ENCODE measurements around the gene GDF7. TPM values are rescaled to one million over a fixed set of nuclear protein-coding genes. Genes with fewer than 3 reads are reported as not detected.

GDF7 gene
- total RNA-seq, 1 donor from 2014 or later: 11.1 TPM

DNA sequence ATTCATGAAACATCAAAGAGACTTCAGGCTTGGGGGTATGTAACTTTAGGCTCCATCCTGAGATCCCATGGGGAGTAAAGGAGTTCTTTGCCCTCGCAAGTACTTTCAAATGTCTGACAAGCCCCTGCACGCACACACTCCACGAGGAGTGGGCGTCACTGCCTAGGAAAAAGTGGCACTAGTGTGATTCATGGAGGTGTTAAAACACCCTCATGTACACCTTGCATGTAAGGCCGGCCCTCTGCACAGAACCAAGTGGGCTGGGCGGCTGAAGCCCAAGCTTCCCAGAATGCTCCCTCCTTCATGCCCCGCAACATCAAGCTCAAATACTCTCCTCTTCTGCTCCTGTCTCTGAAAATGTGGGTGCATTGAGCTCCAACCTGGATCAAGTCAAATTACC, 23.9 kb upstream of the GDF7 start:
- no peak for DNase-seq (ENCODE audit: low read depth, low spot score)

DNA sequence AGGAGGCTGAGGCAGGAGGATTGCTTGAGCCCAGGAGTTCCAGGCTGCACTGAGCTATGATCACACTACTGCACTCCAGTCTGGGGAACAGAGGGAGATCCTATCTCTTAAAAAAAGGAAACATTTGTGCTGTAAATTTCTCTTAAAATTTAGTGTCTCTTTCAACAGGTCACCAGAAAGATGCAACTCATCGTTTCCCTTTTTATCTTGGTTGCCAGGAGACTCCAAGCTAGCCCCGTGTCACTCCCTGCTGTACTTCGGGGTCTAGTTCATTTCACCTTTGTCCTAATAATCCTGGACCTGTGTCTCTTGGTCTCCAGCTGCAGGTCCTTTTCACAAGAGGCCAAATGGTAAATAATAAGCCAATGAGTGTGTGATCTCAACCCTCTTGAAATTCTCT, 23.1 kb upstream of the GDF7 start:
- DNase-seq (ENCODE audit: low read depth, low spot score): no peak

DNA sequence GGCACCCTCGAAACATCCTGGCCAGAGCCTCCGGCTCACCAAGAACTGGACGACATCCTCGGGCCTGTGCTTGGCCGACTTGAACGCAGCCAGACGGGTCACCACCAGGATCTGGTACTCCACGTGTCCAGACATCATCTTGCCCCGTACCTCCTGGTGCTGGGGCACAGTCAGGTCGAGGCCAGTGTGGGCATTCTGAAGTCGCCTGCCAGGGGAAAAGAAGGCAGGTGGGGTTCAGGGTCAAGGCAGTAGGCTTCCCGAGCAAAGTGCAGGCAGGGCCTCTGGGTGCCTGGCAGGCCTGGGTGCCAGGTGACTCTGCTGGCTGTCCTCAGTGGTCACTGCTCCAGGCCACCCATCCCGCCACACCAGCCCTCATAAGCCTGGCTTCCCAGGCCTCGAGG, 21.6 kb upstream of the GDF7 start:
- DNase-seq (ENCODE audit: low read depth, low spot score): no peak

DNA sequence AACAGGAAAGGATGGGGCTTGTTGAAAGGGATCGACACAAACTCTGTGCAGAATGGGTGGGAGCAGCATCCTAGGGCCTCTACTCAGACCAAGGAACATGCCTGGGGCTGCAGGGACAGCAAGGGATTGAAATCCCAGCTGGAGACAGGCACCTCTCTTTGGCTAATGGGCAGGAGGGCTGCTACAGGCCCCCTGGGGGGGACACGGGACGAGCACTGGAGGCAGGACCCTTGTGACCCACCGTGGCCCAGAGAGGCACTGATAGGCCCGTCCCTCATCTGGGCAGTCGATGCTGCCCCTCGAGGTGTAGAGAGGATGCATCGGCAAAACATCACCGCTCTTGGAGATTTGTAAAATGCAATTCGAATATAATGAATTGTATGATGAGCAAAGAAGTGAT, 21.2 kb upstream of the GDF7 start:
- no peak for DNase-seq (ENCODE audit: low read depth, low spot score)

DNA sequence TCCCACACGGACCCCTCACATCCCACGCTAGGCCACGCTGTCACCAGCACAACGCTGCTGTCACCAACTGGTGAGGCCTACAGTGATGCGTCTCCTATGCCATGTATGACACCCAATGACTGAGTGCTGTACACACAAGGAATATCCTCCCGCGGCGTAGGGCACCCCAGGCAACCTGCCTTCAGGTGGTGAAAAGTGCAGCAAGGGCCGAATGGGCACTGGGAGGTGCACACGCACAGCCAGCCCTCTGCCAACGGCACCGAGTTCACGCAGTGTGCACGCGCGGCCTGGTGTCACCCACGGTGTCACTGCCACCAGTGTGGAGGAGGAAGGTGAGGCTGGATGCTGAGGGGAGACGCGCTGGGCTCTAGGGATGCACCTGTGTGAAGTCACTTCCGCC, 20.5 kb upstream of the GDF7 start:
- DNase-seq (ENCODE audit: low read depth, low spot score): no peak

DNA sequence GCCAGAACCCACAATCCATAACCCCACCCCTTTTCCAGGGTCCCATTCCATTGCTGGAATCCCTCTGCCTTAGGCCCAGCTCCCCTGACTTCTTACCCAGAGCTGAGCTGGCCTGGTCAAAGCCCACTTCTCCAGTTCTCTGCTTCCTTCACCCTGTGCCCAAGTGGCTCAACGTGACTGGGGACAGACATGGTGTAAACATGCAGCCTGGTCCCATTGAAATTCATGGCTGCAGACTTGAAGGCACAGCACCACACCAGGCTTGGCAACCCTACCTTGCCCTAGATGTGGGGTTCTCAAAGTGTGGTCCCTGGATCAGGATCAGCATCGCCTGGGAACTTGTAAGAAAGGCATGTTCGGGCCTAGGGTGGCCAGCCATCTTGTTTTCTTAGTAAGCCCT, 19.7 kb upstream of the GDF7 start:
- DNase-seq (ENCODE audit: low read depth, low spot score): no peak

DNA sequence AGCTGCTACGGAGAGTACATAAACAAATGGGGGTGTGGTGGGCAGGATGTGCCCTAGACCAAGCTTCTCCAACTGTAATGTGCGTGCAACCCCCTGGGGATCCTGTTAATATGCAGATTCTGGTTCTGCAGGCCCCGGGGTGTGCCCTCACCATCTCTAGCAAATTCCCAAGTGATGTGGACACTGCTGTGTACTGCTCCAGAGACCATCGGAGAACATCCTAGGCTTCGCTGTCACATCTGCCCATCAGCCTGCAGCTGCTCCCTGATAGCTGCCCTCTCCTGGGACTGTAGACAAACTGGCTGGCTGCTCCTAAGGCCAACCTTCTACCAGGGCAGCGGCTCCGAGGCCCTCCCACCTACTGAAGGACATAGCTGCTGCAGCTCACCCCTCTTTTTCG, 19.2 kb upstream of the GDF7 start:
- no peak for DNase-seq (ENCODE audit: low read depth, low spot score)

DNA sequence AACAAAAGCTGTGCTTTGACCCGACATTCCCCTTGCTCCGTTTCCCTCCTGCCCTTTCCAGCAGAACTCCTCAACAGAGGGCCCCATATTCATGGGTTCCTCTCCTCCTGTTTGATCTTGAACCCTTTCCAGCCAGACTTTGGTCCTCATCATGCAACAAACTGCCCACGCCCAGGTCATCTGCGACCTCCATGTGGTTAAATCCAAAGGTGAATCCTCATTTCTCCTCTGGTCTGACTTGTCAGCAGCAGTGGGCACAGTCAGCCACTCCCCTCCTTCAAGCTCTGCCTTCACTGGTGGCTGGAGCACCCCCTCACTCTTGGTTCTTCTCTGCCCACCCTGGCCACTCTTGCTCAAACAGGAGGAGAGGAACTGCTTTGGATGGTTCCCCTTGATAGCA, 18.7 kb upstream of the GDF7 start:
- DNase-seq (ENCODE audit: low read depth, low spot score): no peak

DNA sequence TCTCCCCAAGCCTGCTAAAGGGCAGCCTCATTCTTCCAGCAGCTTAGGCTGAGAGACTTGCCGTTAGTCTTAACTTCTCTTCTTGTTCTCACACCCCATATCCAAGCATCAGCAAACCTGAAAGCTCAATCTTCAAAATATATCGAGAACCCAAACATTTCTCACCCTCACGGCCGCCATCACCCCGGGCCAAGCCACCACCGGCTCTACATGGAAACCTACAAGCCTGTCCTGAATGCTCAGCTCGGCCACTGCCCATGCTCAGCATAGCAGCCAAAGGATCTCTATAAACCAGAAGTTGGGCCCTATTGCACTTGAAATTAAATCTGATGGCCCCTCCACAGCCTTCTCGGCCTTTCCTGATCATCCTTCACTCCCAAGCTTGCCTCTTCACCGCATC, 18.1 kb upstream of the GDF7 start:
- DNase-seq (ENCODE audit: low read depth, low spot score): no peak

DNA sequence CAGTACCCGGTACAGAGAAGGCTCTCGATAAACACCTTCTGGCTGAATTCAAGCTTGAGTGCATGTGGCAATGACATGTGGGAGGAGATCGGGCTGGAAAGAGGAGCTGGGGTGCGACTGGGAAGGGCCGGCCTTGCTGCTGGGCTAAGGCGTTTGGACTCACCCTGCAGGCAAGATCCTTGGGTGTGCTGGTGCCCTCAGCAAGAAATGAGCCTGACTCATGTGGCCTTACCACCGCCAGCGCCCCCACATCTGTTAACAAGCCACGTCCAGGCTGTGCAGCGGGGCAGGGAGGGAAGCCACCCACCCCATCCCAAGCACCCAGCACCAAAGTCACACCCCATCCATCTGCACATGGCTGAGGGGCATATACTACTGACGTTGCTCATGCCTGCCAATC, 17.4 kb upstream of the GDF7 start:
- no peak for DNase-seq (ENCODE audit: low read depth, low spot score)

DNA sequence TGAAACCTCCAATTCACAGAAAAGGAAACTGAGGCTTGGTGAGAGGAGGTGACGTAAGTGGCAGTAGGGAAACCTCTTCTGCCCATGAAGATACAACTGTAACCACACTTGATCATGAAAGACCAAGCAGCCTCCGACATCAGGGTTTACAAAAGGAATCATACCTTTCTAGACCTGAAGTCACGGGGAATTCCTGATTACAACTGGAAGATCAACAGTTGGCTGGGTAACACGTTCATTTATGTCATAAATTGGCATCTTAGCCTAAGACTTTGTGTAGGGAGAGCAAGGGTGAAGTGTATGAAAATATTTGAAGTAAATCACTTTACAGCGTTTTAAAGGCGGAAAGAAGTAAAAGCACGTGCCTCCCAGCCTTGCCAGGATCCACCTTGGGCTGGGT, 17.0 kb upstream of the GDF7 start:
- DNase-seq (ENCODE audit: low read depth, low spot score): no peak

DNA sequence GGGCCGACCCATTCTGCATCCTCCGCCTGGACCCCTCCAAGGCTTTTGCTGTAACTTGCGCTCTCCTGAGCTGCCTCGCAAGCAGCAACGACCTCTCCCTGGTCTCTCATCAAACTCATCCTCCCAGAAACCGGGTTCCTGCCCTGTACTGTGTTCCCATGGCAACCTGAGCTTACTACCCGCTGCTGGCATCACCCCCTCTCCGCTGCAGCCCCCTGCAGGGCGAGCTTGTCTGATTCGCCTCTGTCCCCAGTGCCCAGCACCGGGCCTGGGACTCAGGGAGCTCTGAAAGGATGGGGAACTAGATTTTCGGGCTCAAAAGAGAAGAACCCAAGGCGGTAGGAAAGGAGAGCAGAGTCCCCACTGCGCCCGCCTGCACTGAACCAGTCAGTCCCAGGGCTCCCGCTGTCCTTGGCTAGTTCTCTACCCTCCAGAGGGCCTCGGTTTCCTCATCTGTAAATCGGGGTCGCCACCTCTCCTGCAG, 16.5 kb upstream of the GDF7 start:
- DNase-seq (ENCODE audit: low read depth, low spot score): no peak

DNA sequence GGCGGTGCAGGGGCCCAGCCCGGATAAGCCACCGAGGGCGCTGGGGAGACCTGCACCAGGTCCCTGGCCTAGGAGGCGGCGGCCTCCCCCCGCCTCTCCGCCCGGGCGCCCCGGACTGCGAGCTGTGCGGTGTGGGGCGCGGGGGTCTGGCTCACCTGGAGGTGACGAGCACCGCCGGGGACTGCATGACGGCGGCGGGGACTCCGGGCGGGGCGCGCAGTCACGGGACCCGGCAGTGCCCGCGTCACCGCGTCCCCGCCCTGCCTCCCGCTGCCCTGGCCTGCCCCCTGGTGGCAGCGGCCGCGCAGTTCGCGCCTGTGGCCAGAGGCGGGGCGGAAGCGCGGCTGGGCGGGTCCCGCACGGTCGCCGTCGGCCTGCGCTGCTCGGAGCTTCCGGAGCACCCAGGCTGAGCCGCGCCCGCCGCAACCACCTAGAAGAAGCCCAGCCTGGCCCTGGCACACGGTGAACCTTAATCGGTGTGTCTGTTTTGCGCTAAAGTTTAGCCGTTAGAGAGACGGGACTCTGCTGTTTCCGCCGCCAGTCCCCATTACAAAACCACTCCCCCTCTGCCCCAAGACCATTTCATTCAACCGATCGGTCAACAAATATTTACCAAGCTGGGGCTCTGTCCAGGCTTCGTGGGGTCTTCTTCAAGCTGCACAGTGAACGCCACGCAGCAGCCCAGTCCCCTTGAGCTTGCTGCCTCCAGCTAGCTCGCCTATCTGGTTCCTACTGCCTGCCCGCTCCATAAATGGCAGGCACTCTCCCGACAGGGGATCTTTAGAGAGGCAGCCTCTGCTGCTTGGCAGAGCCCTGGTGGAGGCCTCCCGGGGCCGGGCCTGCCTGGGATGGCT, 15.8 kb upstream of the GDF7 start, which contains the start of gene HS1BP3:
HS1BP3 (minus strand) TSS at position 222 of the 854 bp plus-strand sequence; CDS start at position 187, 35 bp downstream.
- no peak for DNase-seq (ENCODE audit: low read depth, low spot score)

DNA sequence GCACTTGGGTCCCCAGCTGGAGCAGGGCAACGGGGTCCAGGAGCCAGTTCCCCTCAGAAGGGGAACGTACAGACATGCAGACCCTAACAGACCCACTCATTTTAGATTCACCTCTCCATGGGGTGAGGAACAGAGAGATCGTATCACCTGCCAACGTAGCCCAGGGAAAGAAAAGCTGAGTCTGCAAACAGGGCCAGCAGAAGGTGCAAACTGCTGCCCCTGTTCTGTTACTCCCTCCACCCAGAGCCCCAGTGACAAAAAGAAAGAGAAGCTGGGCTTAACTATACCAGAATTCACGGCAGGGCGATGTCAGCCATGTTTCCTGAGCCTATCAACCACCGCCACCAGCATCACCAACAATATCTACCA, 15.2 kb upstream of the GDF7 start:
- no peak for DNase-seq (ENCODE audit: low read depth, low spot score)

DNA sequence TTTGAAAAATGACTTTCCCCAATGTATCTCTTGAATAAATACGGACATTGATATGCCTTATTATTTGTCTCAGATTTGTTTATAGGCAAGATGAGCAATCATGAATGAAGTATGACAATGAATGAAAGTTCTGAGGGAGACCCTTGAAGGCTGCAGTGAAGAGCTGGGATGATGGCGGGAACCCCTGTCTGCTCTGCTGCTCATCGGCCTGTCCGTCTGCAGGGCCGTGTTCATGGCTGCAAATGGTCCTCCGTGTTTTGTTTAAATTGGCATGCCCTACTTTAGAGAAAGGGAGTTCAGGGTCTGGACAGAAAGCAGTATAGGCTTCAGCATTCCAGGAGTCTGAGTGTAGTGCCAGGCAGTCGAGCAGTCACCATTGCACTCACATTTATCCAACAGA, 14.8 kb upstream of the GDF7 start:
- no peak for DNase-seq (ENCODE audit: low read depth, low spot score)

DNA sequence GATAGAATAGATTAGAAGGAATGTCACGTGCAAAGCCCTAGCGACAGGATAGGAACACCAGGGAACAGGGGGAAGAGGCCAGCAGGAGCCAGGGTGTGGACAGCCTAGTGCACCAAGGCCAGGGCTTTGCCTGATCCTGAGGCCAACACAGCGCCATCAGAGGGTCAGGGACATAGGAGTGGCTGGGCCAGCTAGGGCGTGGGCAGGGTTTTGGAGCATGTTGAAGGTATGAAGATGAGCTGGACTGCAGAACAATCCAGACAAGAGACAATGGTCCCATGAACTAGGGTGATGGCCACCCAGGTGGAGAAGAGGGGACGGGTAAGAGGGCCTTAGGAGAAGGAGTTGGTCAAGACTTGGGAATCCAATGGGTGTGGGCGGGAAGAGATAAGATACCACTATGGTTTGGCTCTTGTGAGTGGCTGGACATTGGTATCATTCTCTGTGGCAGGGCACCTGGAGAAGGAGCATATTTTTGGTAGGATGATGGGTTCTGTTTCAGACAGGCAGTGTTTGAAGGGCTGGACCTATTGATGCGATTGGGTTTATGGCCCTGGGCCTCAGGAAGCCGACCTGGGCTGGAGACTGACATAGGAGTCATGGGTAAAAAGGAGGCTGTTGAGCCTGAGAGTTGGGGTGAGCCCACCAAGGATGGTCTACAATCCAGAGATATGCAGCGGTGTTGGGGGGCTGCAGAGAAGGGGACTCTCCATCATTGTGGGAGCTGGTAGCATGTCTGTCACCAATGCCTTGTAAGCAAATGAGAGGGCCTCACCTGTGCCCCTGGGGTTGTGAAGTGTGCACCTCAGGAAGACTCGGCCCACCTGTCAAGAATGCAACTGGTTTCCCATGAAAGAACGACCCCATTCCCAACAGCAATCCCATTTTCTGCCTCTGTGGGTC, 14.0 kb upstream of the GDF7 start:
- DNase-seq (ENCODE audit: low read depth, low spot score): no peak

DNA sequence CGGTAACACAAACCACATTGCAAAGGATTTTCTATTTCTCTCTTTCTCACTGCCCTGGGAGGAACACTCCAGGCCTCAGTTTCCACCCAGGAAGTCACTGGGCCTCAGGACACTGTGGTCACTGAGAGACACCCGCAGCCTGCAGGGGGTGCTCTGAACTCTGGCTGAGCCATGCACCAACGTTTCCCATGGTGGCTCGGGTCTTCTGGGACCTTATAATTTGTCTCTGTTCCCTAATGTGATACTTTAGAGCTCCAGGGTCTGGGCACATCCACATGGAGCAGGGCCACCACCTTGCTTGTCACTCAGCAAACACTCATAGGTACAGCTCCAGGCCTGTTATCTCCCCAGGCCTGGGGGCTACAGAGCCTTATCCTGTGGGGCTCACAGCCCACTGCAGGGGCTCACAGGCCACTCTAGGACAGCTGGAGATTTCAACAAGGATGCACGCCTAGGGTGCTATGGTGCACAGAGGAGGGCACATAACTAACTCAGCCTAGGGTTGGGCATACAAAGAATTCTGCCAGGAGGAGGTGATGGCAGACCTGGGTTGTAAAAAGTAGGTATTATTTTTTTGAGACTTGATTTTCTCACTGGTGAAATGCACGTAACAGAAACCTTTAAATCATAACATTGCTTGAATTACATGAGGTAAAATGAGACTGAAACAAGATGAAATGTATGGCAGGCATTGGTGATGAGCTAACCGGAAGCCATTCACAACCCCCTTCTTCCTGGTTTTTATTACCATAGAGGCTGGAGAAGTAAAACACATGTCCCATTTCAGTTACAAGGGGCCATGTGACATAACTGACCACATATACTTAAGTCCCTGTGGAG, 13.0 kb upstream of the GDF7 start:
- DNase-seq (ENCODE audit: low read depth, low spot score): no peak

DNA sequence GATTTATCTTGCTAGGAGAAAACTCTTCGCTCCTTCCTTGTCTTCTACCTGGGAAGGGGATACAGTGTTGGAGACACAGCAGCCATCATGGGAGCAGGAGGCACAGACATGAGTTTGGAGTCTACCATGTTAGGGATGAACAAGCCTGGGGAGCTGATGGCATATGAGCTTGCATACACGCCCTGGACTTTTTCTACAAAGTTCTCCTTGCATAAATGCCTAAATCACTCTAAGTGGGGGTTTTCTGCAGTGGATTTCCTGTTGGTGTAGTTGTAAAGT, 12.5 kb upstream of the GDF7 start:
- no peak for DNase-seq (ENCODE audit: low read depth, low spot score)

DNA sequence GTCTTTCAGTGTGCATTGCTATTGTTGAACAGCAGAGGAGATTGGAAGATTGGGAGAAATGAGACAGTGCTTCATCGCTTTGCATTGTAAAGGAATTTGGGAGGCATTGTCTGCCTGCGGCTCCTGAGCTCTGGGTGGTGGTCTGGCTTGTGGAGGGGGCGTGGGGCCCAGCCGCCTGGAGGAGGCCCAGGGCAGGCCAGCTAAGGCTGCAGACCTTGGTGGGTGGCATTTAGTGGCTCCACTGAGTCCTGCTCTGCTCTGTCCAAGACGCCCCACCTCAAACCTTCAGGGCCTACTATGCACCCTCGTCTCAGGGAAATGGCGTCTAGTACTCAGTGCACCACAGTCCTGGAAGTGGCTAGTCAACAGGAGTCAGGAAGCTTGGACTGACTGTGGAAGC, 10.4 kb upstream of the GDF7 start:
- DNase-seq (ENCODE audit: low read depth, low spot score): no peak

DNA sequence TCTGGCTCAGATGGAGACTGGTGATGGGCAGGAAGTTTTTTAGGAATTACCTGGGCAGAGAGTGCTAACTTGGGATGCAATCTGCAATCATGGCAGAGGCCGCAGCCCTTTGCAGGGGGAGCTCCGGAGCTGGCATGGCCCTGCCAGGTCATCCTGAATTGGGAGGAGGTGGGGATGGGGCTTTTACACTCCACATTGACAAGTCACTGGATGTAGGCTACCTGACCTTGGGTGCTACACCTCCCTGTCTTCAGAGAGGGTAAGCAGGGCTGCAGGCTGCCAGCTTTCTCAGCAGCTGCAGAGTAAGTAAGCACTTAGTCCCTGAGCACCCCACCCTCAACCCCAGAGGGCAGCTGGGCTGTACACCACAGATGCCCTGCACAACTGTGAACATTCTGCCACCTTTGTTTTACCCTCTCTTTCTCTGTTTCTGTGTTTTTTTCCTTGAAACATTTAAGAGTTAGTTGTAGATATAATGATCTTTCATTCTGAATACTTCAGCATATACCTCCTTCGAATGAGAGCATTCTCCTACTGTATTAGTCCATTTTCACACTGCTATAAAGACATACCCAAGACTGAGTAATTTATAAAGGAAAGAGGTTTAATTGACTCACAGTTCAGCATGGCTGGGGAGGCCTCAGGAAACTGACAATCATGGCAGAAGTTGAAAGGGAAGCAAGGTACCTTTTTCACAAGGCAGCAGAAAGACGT, 9.3 kb upstream of the GDF7 start:
- no peak for DNase-seq (ENCODE audit: low read depth, low spot score)

Data from pulmonary artery endothelial cell (primary cell).